Mesenchymal stem cell (in vitro differentiated cells and primary cell): ENCODE results near the gene SLC8A1.

Experiments used
- DNase-seq: peaks from one replicate; pipeline ENCODE4 v3.0.0-alpha.2; 2013
- H2AFZ ChIP-seq: one replicate; pipeline ENCODE4 v1.6.1; 2013; ENCODE audit warnings: low read depth, mild to moderate bottlenecking, control low read depth, inconsistent platforms, low read length, moderate library complexity
- H2AK5ac ChIP-seq: 2 replicates; pipeline ENCODE4 v1.6.1; 2013; ENCODE audit warnings: low read length, moderate library complexity, mild to moderate bottlenecking, inconsistent platforms; ENCODE audit not compliant: severe bottlenecking
- H2BK120ac ChIP-seq: one replicate; pipeline ENCODE4 v1.6.1; 2013; ENCODE audit warnings: low read depth, mild to moderate bottlenecking, inconsistent platforms, low read length, moderate library complexity
- H2BK12ac ChIP-seq, 2 experiments: one replicate each; pipeline ENCODE4 v1.6.1; 2013; ENCODE audit warnings: inconsistent platforms in 2 of 2, low read length in 2 of 2, mild to moderate bottlenecking in 2 of 2, moderate library complexity in 2 of 2, control low read depth in 1 of 2
- H2BK15ac ChIP-seq: one replicate; pipeline ENCODE4 v1.6.1; 2013; ENCODE audit warnings: mild to moderate bottlenecking, low read depth, inconsistent platforms; ENCODE audit not compliant: poor library complexity, severe bottlenecking
- H2BK5ac ChIP-seq: 2 replicates; pipeline ENCODE4 v1.6.1; 2013; ENCODE audit warnings: low read depth, mild to moderate bottlenecking, low read length, control low read depth, inconsistent platforms; ENCODE audit not compliant: poor library complexity, severe bottlenecking
- H3K14ac ChIP-seq, 2 experiments: one replicate each; pipeline ENCODE4 v1.6.1; 2013; ENCODE audit warnings: inconsistent platforms in 2 of 2, low read length in 2 of 2, control low read depth in 1 of 2, mild to moderate bottlenecking in 1 of 2, moderate library complexity in 1 of 2
- H3K18ac ChIP-seq, 2 experiments: one replicate each; pipeline ENCODE4 v1.6.1; 2013; ENCODE audit warnings: inconsistent platforms in 2 of 2, low read length in 2 of 2, control low read depth in 1 of 2, low read depth in 1 of 2, mild to moderate bottlenecking in 1 of 2
- H3K23ac ChIP-seq, 2 experiments: one replicate each; pipeline ENCODE4 v1.6.1; 2013; ENCODE audit warnings: inconsistent platforms in 2 of 2, low read length in 2 of 2, mild to moderate bottlenecking in 2 of 2, moderate library complexity in 2 of 2, control low read depth in 1 of 2
- H3K27ac ChIP-seq: 2 replicates; pipeline ENCODE4 v1.5.1; 2013; ENCODE audit warnings: mild to moderate bottlenecking, moderate library complexity, low read length, control low read depth, inconsistent platforms; ENCODE audit not compliant: poor library complexity, severe bottlenecking
- H3K27me3 ChIP-seq, 2 experiments: 2 replicates each; pipeline versions ENCODE4 v1.6.1 to v1.7.0; 2013; ENCODE audit warnings: low read length in 2 of 2, mild to moderate bottlenecking in 2 of 2, moderate library complexity in 2 of 2, control low read depth in 1 of 2, inconsistent platforms in 1 of 2; ENCODE audit not compliant: control insufficient read depth in 1 of 2, insufficient read depth in 1 of 2
- H3K36me3 ChIP-seq, 2 experiments: 2 replicates each; pipeline versions ENCODE4 v1.6.1 to v1.7.0; 2013; ENCODE audit warnings: low read length in 2 of 2, control low read depth in 1 of 2, inconsistent platforms in 1 of 2, low read depth in 1 of 2, mild to moderate bottlenecking in 1 of 2; ENCODE audit not compliant: insufficient read depth in 2 of 2, control insufficient read depth in 1 of 2
- H3K4ac ChIP-seq, 2 experiments: one replicate each; pipeline ENCODE4 v1.6.1; 2013; ENCODE audit warnings: inconsistent platforms in 2 of 2, low read length in 2 of 2, mild to moderate bottlenecking in 2 of 2, moderate library complexity in 2 of 2, control low read depth in 1 of 2, low read depth in 1 of 2
- H3K4me1 ChIP-seq: 2 replicates; pipeline ENCODE4 v1.6.1; 2013; ENCODE audit warnings: low read depth, low read length, control low read depth; ENCODE audit not compliant: control insufficient read depth, insufficient read depth
- H3K4me2 ChIP-seq: 2 replicates; pipeline ENCODE4 v1.6.1; 2013; ENCODE audit warnings: low read length, mild to moderate bottlenecking, inconsistent platforms; ENCODE audit not compliant: poor library complexity, severe bottlenecking
- H3K4me3 ChIP-seq, 2 experiments: 2 replicates each; pipeline versions ENCODE4 v1.5.1 to v1.7.0; 2013; ENCODE audit warnings: low read length in 2 of 2, mild to moderate bottlenecking in 2 of 2, control low read depth in 1 of 2, low read depth in 1 of 2; ENCODE audit not compliant: insufficient read depth in 1 of 2
- H3K79me1 ChIP-seq: replicated peaks from 2 replicates; pipeline ENCODE4 v1.6.1; 2013; ENCODE audit warnings: mild to moderate bottlenecking, control low read depth, low read length, inconsistent platforms; ENCODE audit not compliant: poor library complexity, severe bottlenecking
- H3K9ac ChIP-seq: 2 replicates; pipeline ENCODE4 v1.7.0; 2013; ENCODE audit warnings: mild to moderate bottlenecking, low read length, moderate library complexity
- H3K9me3 ChIP-seq: 2 replicates; pipeline ENCODE4 v1.7.0; 2013; ENCODE audit warnings: mild to moderate bottlenecking, low read length; ENCODE audit not compliant: control insufficient read depth
- H4K8ac ChIP-seq: one replicate; pipeline ENCODE4 v1.6.1; 2013; ENCODE audit warnings: inconsistent platforms, mild to moderate bottlenecking, low read length, moderate library complexity
- H4K91ac ChIP-seq: one replicate; pipeline ENCODE4 v1.6.1; 2013; ENCODE audit warnings: mild to moderate bottlenecking, low read length, inconsistent platforms
- WGBS: methylation state at CpG from one replicate; pipeline ENCODE4 v1.1.7; 2013; ENCODE audit warnings: mixed read lengths; 5-methylcytosine and 5-hydroxymethylcytosine counted together

SLC8A1 gene

DNA sequence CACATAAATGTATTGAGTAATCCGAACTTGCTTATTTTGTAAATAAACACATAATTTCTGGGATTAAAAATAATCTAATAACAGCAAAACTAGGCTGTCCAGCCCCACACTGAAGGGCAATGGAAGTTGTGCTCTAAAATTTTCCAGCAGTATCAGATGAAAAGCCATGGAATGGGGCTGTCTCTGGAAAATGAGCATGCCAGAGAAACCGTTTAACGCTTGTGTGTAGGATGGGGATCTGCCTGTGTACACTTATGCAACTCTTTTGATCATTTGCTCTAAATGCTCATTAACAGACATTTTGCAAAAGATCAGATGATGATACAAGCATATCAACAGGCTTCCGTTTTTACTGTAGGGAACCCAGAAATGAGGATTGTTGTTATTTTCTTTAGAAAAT, 177.6 kb downstream of the SLC8A1 start:
- H3K18ac ChIP-seq: no peak overlapping the region
- H3K27me3 ChIP-seq: no peaks in the 10 kb centered on the region
- H2BK15ac ChIP-seq: no peak overlapping the region
- H2AFZ ChIP-seq: no peak overlapping the region
- no peak overlapping the region for H3K23ac ChIP-seq
- no peak overlapping the region for H2AK5ac ChIP-seq
- DNase-seq: no peak
- no peak overlapping the region for H2BK120ac ChIP-seq
- no peak overlapping the region for H3K9ac ChIP-seq
- H3K14ac ChIP-seq: no peak overlapping the region
- H3K27ac ChIP-seq: no peak overlapping the region
- no peaks in the 10 kb centered on the region for H3K36me3 ChIP-seq
- no CpG with 5 or more reads among the region's 4 CpGs for WGBS
- H3K4me3 ChIP-seq: no peak overlapping the region
- H3K4me2 ChIP-seq: no peak overlapping the region
- H3K4ac ChIP-seq: no peak overlapping the region
- H4K91ac ChIP-seq: no peak overlapping the region
- H2BK12ac ChIP-seq: no peak overlapping the region
- H2BK5ac ChIP-seq: no peak overlapping the region
- H3K9me3 ChIP-seq: no peaks in the 10 kb centered on the region
- H3K79me1 ChIP-seq: peaks cover 2% of the 10 kb centered on the region
- peaks cover 8% of the 10 kb centered on the region for H3K4me1 ChIP-seq
- H4K8ac ChIP-seq: no peak overlapping the region

- H4K8ac ChIP-seq: peak overlapping the region; percentile 19
- H3K79me1 ChIP-seq: peaks cover 2% of the 10 kb centered on the region
- H3K9me3 ChIP-seq: no peaks in the 10 kb centered on the region
- no peak overlapping the region for H3K27ac ChIP-seq
- no peak overlapping the region for H4K91ac ChIP-seq
- H3K4me2 ChIP-seq: no peak overlapping the region
- WGBS: 82% methylated on average over 4 of the region's 6 CpGs
- H3K27me3 ChIP-seq: no peaks in the 10 kb centered on the region
- no peak overlapping the region for H2BK12ac ChIP-seq
- no peak for DNase-seq
- no peak overlapping the region for H2BK5ac ChIP-seq
- H2BK120ac ChIP-seq: no peak overlapping the region
- H3K4me1 ChIP-seq: peaks cover 8% of the 10 kb centered on the region
- no peak overlapping the region for H2BK15ac ChIP-seq
- H3K36me3 ChIP-seq: no peaks in the 10 kb centered on the region
- no peak overlapping the region for H3K18ac ChIP-seq
- H3K4ac ChIP-seq: no peak overlapping the region
- no peak overlapping the region for H3K4me3 ChIP-seq
- no peak overlapping the region for H3K23ac ChIP-seq
- no peak overlapping the region for H2AFZ ChIP-seq
- H3K9ac ChIP-seq: no peak overlapping the region
- no peak overlapping the region for H3K14ac ChIP-seq
- no peak overlapping the region for H2AK5ac ChIP-seq
Measured at GRCh38 chr2:40273734-40274182, 178.1 kb downstream of the SLC8A1 start.

DNA sequence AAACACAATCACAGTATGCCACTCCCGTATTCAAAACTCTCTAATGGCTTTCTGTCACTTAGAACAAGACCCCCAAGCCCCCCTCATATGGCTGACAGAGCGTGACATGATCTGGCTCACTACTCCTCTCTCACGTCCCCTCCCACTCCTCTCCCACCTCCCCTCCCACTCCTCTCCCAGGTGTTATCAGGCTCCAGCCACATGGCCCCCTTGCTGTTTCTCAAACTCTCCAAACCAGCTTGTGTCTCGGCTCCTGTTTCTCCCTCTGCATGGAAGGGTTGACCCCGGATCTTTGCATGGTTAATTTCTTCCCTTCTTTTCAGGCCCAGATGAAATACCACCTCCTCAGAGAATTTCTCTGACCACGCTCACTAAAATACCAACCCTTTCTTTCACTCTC, 180.8 kb downstream of the SLC8A1 start:
- Histone ChIP-seq H2BK120ac (no peak overlapping the region), H3K79me1 (no peaks in the 10 kb centered on the region), H2BK5ac (no peak overlapping the region), H2AK5ac (no peak overlapping the region), H3K4me2 (no peak overlapping the region), H3K4ac (no peak overlapping the region), H3K9ac (no peak overlapping the region), H3K27ac (no peak overlapping the region), H3K23ac (no peak overlapping the region), H4K8ac (no peak overlapping the region), H3K9me3 (no peaks in the 10 kb centered on the region), H2BK15ac (no peak overlapping the region), H3K4me3 (no peak overlapping the region), H3K4me1 (peaks cover 8% of the 10 kb centered on the region), H2AFZ (no peak overlapping the region), H3K27me3 (no peaks in the 10 kb centered on the region), H3K36me3 (no peaks in the 10 kb centered on the region), H4K91ac (no peak overlapping the region), H3K18ac (no peak overlapping the region), H3K14ac (no peak overlapping the region), H2BK12ac (no peak overlapping the region)
- no peak for DNase-seq
- 61% methylated on average over 6 of the region's 6 CpGs for WGBS

DNA sequence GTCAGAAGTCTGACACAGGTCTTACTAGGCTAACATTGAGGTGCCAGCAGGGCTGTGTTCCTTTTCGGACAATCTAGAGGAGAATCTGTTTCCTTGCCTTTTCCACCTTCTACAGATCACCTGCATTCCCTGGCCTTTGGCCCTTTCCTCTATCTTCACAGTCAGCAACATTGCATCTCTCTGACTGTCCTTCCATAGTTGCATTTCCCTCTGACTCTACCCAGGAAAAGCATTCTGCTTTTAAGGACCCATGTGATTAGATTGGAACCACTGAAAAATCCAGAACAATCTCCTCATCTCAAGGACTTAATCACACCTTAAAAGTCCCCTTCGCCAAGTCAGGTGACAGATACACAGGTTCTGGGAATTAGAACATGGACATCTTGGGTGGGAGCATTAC, 181.5 kb downstream of the SLC8A1 start:
- Histone ChIP-seq H3K9ac (no peak overlapping the region), H3K9me3 (no peaks in the 10 kb centered on the region), H3K4me2 (no peak overlapping the region), H2BK120ac (no peak overlapping the region), H4K91ac (no peak overlapping the region), H3K4me3 (no peak overlapping the region), H3K79me1 (no peaks in the 10 kb centered on the region), H2BK12ac (no peak overlapping the region), H3K14ac (no peak overlapping the region), H3K18ac (no peak overlapping the region), H4K8ac (no peak overlapping the region), H3K27ac (no peak overlapping the region), H3K23ac (no peak overlapping the region), H3K4me1 (peaks cover 8% of the 10 kb centered on the region), H2BK15ac (no peak overlapping the region), H2AK5ac (peak overlapping the region; percentile 53), H3K4ac (no peak overlapping the region), H3K27me3 (no peaks in the 10 kb centered on the region), H2AFZ (no peak overlapping the region), H2BK5ac (no peak overlapping the region), H3K36me3 (no peaks in the 10 kb centered on the region)
- no peak for DNase-seq
- 91% methylated on average over 2 of the region's 2 CpGs for WGBS
